ENCODE results near the gene ZDHHC4. TPM values are rescaled to one million over a fixed set of nuclear protein-coding genes. Genes with fewer than 3 reads are reported as not detected.
"Not testable (repeated sequence)": the region's sequence is repeated elsewhere in the genome, so short reads cannot be mapped to it uniquely, and the experiment has no call there.

The ZDHHC4 gene
- total RNA-seq, 2 experiments from 2014 or later, result 32.1 to 32.9 TPM

DNA sequence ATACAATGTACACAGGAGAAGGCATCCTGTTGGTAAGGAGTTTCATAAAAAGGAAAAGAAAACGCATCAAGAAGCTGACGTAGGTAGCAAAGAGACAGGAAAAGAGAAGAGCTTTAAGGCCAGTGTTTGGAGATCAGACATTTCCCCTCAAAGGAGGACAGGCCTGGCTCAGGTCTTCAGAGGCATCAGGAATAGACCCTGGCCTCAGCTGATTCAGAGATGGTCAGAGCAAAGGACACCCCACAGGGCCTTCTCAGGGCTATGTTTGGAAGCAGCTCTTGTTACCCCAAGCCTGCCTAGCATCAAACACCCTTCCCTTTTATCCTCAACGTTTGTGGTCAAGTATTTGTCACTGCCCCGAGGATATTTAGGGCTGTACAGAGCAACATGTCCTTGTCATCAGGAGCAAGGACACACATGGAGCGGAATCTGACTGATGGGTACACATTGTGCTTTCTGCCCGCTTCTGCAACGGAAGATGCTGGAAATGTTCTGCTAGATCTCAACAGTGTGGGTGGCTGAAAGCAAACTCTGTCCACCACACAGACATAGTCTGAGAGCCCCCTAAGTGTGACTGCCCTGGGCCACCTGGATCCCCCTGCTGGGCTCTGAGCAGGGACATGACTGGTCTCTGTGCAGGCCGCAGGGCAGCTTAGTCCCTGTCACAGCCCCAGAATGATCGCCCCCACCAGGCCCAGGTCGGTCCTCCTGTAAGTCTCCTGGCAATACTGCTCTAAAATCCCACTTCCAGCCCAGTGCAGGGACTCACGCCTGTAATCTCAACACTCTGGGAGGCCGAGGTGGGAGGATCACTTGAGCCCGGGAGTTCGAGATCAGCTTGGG is 1.0 kb upstream of the ZDHHC4 start:
- no peaks in the 10 kb centered on the region for H3K27me3 Mint-ChIP-seq
- ATAC-seq (ENCODE audit: poor library complexity) (no peak), DNase-seq (peak in 1 of 14 experiments; percentile 33)
- no peaks in the 10 kb centered on the region for H3K27me3 ChIP-seq (ENCODE audit: control insufficient read depth in 1 of 2, insufficient read depth in 2 of 2, low read length in 2 of 2)
- TF ChIP-seq, protein P1, sequence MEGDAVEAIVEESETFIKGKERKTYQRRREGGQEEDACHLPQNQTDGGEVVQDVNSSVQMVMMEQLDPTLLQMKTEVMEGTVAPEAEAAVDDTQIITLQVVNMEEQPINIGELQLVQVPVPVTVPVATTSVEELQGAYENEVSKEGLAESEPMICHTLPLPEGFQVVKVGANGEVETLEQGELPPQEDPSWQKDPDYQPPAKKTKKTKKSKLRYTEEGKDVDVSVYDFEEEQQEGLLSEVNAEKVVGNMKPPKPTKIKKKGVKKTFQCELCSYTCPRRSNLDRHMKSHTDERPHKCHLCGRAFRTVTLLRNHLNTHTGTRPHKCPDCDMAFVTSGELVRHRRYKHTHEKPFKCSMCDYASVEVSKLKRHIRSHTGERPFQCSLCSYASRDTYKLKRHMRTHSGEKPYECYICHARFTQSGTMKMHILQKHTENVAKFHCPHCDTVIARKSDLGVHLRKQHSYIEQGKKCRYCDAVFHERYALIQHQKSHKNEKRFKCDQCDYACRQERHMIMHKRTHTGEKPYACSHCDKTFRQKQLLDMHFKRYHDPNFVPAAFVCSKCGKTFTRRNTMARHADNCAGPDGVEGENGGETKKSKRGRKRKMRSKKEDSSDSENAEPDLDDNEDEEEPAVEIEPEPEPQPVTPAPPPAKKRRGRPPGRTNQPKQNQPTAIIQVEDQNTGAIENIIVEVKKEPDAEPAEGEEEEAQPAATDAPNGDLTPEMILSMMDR (IDR thresholded peaks at IDR 0.05), result no peak
- POLR2A ChIA-PET, result interaction anchor here (0.9 to 1.2 kb wide), 2 partner anchors 13 to 501 kb away, joined by 3 to 4 read pairs; partner anchors contain the start of gene INTS15
- intact Hi-C loops (cut with DNase I, micrococcal nuclease), result loop anchor here (5.0 kb wide), 2 partner anchors 44 to 131 kb away; partner anchors contain the start of gene ZNF12 (in 1 of the 2)
- H3K4me1 ChIP-seq (ENCODE audit: insufficient read depth, low read length), result peaks cover 17% of the 10 kb centered on the region
- H3K9me3 ChIP-seq (ENCODE audit: control insufficient read depth in 1 of 2, insufficient read depth in 1 of 2, low read length in 2 of 2), result no peaks in the 10 kb centered on the region
- H3K9me3 Mint-ChIP-seq, result no peaks in the 10 kb centered on the region
- no peak overlapping the region for H3K27ac ChIP-seq (ENCODE audit: low read depth in 1 of 2, low read length in 2 of 2)
- H3K4me3 Mint-ChIP-seq, result peak overlapping the region; percentile 77
- CTCF ChIA-PET, result interaction anchor here (1.1 to 2.2 kb wide), 3 partner anchors 13 to 48 kb away, joined by 3 to 14 read pairs (median 13); partner anchors contain the start of gene INTS15
- peaks cover 22% of the 10 kb centered on the region for H3K36me3 Mint-ChIP-seq (ENCODE audit: low read depth)
- peaks cover 11% of the 10 kb centered on the region for H3K36me3 ChIP-seq (ENCODE audit: insufficient read depth, low read length)
- peaks cover 14% of the 10 kb centered on the region for H3K4me1 Mint-ChIP-seq (ENCODE audit: low read depth)
- peak overlapping the region; percentile 83 for H3K4me3 ChIP-seq (ENCODE audit: low read length)
- peak overlapping the region; percentile 88 for H3K27ac Mint-ChIP-seq

GRCh38 chr7:6576867-6577368 is 336 bp upstream of the ZDHHC4 start:
- POLR2A ChIA-PET, result interaction anchor here (0.7 to 2.3 kb wide), 4 partner anchors 13 to 1075 kb away, joined by 3 to 21 read pairs (median 4); partner anchors contain the start of gene INTS15
- DNase-seq (peak in 4 of 14 experiments; percentile 15 to 51 (median 36)), ATAC-seq (ENCODE audit: poor library complexity) (peak; percentile 20)
- intact Hi-C loops (cut with DNase I, micrococcal nuclease), result loop anchor here (5.0 kb wide), 2 partner anchors 45 to 130 kb away; partner anchors contain the start of gene ZNF12 (in 1 of the 2)
- not testable (repeated sequence) for H3K9me3 Mint-ChIP-seq; H3K9me3 ChIP-seq (ENCODE audit: control insufficient read depth in 1 of 2, insufficient read depth in 1 of 2, low read length in 2 of 2); H3K27me3 Mint-ChIP-seq; H3K27me3 ChIP-seq (ENCODE audit: control insufficient read depth in 1 of 2, insufficient read depth in 2 of 2, low read length in 2 of 2)
- H3K4me1 Mint-ChIP-seq (ENCODE audit: low read depth), result peaks cover 14% of the 10 kb centered on the region
- peak overlapping the region; percentile 88 for H3K27ac Mint-ChIP-seq
- peaks cover 29% of the 10 kb centered on the region for H3K36me3 Mint-ChIP-seq (ENCODE audit: low read depth)
- peak overlapping the region in 1 of 2 donors; percentile 22 for H3K27ac ChIP-seq (ENCODE audit: low read depth in 1 of 2, low read length in 2 of 2)
- H3K4me3 ChIP-seq (ENCODE audit: low read length), result peak overlapping the region; percentile 83
- peak overlapping the region; percentile 93 for H3K4me3 Mint-ChIP-seq
- CTCF ChIA-PET, result interaction anchor here (2.1 kb wide), 1 partner anchor 13 kb away, joined by 14 read pairs; the partner anchor contains the start of gene INTS15
- peaks cover 17% of the 10 kb centered on the region for H3K4me1 ChIP-seq (ENCODE audit: insufficient read depth, low read length)
- H3K36me3 ChIP-seq (ENCODE audit: insufficient read depth, low read length), result peaks cover 18% of the 10 kb centered on the region

DNA sequence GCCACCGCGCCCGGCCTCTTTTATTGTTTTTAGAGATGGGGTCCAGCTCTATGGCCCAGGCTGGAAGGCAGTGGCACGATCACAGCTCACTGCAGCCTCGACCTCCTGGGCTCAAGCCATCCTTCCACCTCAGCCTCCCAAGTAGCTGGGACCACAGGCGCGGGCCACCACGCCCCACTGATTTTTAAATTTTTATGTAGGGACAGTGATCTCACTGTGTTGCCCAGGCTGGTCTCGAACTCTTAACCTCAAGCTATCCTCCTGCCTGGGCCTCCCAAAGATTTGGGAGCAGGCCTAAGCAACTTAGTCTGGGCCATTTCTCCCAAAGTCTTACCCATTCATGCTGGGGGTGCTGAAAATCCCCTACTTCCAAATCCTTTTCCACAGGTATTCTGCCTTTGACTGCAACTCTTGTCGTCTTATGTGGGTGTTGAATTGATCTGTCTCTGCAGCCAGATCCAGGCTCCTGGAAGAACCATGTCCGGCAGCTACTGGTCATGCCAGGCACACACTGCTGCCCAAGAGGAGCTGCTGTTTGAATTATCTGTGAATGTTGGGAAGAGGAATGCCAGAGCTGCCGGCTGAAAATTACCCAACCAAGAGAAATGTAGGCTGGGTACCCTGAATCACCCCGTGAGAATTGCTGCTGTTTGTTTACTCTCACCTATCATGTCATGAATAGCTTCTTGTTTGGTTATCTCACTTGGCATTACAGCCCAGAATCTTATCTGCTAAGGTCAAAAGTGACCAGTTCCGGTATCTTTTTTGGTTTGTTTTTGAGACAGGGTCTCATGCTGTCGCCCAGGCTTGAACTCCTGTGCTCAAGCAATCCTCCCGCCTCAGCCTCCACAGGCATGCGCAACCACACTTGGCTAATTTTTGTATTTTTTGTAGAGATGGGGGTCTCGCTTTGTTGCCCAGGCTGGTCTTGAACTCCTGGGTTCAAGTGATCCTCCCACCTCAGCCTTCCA is 1.1 kb downstream of the ZDHHC4 start:
- Histone ChIP-seq H3K4me3 (ENCODE audit: low read length) (peak overlapping the region; percentile 83), H3K4me1 (ENCODE audit: insufficient read depth, low read length) (peaks cover 17% of the 10 kb centered on the region), H3K36me3 (ENCODE audit: insufficient read depth, low read length) (peaks cover 32% of the 10 kb centered on the region), H3K27ac (ENCODE audit: low read depth in 1 of 2, low read length in 2 of 2) (peak overlapping the region; percentile 89 to 95), H3K9me3 (ENCODE audit: control insufficient read depth in 1 of 2, insufficient read depth in 1 of 2, low read length in 2 of 2) (no peaks in the 10 kb centered on the region), H3K27me3 (ENCODE audit: control insufficient read depth in 1 of 2, insufficient read depth in 2 of 2, low read length in 2 of 2) (no peaks in the 10 kb centered on the region)
- ChIA-PET CTCF (interaction anchor here (2.1 kb wide), 1 partner anchor 11 kb away, joined by 14 read pairs; the partner anchor contains the start of gene INTS15), POLR2A (interaction anchor here (0.6 to 2.3 kb wide), 4 partner anchors 12 to 229 kb away, joined by 3 to 21 read pairs (median 3); partner anchors contain the start of gene INTS15)
- H3K4me1 Mint-ChIP-seq (ENCODE audit: low read depth), result peaks cover 14% of the 10 kb centered on the region
- no peak for ATAC-seq (ENCODE audit: poor library complexity)
- no peaks in the 10 kb centered on the region for H3K9me3 Mint-ChIP-seq
- peak overlapping the region; percentile 93 for H3K4me3 Mint-ChIP-seq
- no peaks in the 10 kb centered on the region for H3K27me3 Mint-ChIP-seq
- intact Hi-C loops (cut with DNase I, micrococcal nuclease), result loop anchor here (5.0 kb wide), 2 partner anchors 46 to 129 kb away; partner anchors contain the start of gene ZNF12 (in 1 of the 2)
- H3K27ac Mint-ChIP-seq, result peak overlapping the region; percentile 88
- peaks cover 44% of the 10 kb centered on the region for H3K36me3 Mint-ChIP-seq (ENCODE audit: low read depth)
- TF ChIP-seq, protein P1 (IDR thresholded peaks at IDR 0.05), result no peak
- no peak for DNase-seq

All from CD4-positive, alpha-beta T cell (primary cell).